GM19372 (cell line): ENCODE measurements around the gene SLC12A6.
"Not testable (repeated sequence)": the region's sequence is repeated elsewhere in the genome, so short reads cannot be mapped to it uniquely, and the experiment has no call there.

Experiments
- ATAC-seq: cut with Tn5 transposase; IDR thresholded peaks from one replicate; pipeline ENCODE4 v1.9.1; 2021; ENCODE audit warnings: mild to moderate bottlenecking, low read depth, moderate library complexity; ENCODE audit not compliant: unreplicated experiment

The SLC12A6 gene

DNA sequence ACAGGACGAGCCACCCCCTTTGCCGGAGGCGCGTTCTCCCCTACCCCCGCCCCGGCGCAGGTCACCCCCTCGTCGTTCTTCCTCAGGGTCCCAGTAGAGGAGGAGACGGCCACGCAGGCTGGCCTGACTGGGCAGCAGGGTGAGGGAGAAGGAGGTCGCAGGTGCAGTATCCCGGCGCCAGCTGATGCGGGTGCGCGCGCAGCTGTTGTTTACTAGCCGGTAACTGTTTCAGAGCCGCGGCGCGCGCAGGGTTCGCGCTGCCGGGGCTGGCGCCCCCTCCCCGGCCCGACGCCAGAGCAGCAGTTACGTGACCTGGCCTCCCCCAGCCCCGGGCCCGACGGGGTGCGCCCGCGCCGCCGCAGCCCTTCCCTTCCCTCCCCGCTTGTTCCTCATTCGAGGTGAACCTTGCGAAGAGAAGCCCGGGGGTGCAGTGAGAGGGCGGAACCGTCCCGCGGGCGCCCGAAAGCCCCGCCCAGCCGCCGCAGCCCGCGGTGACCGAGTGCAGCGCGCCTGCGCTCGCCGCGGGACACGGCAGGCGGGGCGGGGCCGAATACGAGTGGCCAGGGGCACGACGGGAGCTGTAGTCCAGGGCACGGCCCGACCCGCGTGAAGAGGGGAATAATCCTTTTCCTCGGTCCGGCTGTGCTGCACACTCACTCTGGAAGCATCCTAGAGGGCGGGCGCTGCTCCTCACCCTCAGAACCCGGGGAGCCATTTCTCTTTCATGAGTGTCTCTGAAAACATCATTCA is at the start of gene SLC12A6:
Gene SLC12A6, minus strand, starts transcription at position 225 of the 750 bp plus-strand sequence. CDS start 1,101 bp downstream, outside the sequence.
- ATAC-seq: peak; percentile 67

DNA sequence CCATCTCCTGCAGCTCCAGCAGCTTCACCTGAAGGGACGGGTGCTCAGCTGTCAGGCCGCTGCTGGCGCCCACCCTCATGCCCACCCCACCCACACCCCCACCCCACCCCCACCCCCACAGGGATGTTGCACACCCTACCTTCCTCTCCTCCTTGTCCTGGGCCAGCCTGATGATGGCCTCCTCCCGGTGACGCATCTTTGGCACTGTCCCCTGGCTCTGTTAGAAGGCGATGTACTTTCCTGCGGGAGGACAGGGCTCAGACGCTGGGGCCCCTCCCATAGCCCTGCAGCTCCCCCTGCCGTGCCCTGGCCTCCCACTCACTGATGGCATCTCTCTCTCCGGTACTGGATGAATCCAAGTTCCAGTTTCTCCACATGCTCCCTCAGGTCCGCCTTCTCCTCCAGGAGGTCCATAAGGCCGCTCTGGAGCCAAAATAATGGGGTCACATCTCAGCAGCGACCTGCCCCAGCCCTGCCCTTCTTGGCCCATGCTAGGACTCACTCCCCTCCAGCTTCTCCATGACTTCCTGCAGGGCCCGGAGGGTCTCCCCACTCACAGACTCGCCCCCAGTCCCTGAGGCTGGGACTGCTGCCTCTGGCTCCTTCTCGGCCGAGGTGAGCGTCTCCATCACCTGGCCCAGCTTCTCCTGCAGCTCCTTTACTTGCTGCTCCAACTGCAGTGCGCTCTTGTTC is 44.4 kb upstream of the SLC12A6 start:
- ATAC-seq: not testable (repeated sequence)

DNA sequence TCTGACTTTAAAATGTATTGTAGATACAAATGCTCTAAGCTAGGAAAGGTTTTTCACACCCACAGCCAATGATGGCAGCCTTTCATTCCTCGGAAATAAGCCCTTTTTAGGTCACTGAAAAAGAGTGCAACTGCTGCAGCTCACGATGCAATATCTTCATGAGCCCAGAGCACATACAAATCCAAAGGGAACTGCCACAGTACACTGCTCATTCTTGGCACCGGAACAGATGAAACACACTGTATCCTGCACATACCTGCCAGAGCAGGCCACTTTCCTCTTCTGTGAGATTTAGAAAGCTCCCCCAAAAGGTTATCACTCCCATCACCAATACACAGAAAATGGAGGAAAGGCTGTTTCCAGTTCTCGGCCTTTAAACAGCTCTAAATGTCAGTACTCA is 42.9 kb upstream of the SLC12A6 start:
- not testable (repeated sequence) for ATAC-seq

DNA sequence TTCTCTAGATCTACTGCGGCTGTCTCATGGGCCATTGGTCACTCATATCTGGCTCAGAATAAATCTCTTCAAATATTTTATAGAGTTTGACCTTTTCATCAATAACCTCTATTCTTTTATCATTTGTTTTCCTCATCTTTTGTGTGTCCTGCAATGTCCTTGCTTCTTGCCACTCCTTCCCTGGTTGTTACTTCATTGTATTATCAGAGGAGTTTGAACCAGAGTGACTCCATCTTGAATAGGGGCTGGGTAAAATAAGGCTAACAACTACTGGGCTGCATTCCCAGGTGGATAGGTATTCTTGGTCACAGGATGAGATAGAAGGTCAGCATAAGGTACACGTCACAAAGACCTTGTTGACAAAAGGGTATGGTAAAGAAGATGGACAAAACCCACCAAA is 39.3 kb upstream of the SLC12A6 start:
- ATAC-seq: no peak

DNA sequence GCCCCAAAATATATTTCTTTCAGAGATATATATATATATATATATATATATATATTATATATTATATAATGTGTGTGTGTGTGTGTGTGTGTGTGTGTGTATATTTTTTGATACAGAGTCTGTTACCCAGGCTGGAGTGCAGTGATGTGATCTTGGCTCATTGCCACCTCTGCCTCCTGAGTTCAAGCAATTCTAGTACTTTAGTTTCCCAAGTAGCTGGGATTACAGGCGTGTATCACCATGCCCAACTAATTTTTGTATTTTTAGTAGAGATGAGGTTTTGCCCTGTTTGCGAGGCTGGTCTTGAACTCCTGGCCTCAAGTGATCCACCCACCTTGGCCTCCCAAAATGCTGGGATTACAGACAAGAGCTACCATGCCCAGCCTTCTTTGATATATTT is 38.0 kb upstream of the SLC12A6 start:
- ATAC-seq: not testable (repeated sequence)

DNA sequence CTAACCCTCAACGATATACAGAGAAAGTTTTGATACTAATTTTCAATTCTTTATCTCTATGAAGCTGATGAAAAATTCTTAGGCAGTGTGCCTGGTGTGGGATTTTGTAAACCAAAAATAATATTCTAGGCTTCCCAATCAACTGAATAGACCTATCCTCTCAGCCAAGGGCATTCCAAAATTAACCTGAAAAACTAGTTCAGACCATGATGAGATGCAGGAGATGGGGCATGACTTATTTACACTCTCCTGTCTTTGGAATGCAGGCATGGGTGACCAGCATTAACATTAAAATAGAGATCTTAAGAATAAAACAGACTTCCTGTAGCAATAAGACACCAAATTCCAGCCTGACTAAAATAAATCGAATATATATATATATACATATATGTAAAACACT is 37.2 kb upstream of the SLC12A6 start:
- no peak for ATAC-seq

DNA sequence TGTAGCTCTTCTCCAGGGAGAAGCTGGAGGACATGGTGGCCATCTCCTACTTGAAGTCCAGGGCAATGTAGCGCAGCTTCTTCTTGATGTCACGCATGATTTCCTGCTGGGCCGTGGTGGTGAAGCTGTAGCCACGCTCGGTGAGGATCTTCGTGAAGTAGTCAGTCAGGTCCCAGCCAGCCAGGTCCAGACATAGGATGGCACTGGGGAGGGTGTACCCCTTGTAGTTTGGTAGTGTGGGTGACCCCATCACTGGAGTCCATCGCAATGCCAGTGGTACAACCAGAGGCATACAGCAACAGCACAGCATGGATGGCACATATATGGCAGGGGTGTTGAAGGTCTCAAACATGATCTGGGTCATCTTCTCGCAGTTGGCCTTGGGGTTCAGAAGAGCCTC is 36.4 kb upstream of the SLC12A6 start:
- ATAC-seq: no peak

DNA sequence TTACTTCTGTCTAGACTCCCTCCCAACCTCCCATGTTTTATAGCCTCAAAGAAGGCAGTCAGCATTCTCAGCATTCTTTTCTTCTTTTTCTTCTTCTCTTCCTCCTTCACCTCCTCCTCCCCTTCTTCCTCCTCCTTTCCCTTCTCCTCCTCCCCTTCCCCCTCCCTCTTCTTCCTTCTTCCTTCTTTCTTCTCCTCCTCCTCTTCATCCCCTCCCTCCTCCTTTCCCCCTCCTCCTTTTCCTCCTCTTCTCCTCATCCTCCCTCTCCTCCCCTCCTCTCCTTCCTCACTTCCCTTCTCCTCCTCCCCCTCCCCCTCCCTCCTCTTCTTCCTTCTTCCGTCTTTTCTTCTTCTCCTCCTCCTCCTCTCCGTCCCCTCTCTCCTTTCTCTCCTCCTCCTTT is 33.1 kb upstream of the SLC12A6 start:
- ATAC-seq: no peak

DNA sequence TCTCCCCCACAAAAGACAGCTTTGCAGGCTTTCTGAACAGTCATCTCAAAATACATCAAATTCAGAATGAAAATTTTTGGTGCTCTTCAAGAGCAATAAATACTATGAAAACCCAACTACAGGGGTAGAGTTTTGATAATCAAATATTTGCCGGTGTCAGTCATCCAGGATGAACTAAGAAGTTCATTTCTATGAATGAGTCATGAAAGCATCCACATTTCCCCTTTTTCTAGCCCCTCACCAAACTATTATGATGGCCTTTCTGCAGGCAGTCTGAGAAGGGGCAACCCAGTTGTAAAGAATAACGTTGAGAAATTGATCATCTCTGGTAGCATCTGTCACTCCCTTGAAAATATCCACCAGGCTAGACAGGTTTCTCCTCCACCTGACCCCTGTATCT is 32.5 kb upstream of the SLC12A6 start:
- ATAC-seq: no peak

DNA sequence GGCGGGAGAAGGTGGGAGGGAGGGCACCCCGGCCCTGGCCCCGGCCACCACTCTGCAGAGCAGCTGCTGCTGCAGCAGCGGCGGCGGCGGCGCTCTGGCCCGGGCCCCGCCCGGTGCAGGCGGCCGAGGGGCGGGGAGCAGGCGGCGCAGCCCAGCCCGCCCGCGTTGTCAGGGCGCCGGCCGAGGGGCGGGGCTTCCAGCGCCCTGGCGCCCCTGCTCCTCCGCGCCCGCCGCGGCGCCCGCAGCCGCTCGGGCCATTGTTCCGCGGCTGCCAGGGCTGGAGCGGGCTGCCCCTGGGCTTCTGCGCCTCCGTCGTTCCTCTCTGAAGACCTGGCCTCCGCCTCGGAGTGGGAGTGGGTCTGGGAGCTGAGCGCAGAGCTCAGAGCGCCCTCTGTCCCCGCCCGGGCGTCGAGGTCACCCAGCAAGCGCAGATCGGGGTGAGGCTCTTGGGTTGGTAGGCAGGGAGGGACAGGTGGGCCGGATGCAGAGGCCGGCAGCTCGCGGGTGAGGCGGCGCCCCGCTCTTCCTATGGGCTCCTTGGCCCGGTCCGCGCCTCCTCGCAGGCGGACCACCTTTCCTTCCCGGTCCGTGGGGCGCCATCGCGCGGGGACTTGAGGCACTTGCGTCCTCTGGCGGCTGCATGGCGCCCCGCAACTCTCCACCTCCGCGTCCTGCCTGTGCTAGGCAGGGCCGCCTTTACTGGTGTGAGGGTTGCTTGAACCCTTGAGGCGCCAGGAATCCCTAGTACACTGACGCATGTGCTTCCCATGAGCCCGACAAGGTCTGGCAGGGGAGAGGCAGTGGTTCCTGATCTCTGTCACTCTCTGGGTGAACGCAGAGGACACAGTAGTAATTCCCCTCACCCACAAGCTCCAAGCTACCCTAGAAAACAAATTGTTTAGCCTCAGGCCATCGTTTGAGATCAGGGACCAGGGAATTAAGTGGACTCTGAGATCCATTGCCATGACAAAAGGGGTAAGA is 29.8 kb upstream of the SLC12A6 start, which contains the start of gene LPCAT4:
Gene LPCAT4, minus strand, starts transcription at position 96 of the 981 bp plus-strand sequence. CDS start 96 bp downstream, outside the sequence.
- peak; percentile 80 for ATAC-seq

DNA sequence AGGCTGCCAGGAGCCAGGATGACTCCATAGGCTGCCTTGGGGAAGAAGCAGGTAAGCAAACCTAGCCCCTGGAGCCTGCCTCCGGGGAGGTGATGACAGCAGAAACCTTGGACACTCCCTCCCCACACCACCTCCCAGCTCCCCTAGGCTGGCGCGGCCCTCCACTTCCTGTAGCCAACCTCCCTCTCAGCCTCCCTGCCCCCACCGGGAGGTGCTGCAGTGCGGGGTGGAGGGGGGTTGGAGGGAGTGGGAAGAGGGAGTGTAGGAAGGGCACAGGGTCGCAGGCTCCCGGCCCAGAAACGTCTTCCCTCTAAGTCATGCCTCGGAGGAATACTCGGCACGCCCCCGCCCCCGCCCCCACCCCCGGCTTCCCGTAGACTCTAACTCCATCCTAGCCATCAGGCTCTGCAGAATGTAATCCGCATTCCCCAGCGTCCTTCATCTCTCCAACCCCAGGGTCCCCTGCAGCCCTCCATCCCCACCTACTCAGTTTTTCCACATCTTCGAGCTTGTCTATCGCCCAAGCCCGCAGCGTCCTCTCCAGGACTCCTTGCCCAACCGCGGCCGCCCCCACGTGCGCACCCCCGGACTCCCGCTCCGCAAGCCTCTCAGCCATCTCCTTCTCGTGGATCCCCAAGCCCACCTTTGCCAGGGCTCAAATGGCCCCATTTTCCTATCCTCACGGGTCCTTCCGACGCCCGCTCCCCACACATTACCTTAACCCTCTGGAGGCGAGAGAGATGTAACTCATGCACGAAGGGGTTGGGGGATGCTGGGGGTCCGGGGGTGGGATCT is 28.9 kb upstream of the SLC12A6 start:
- ATAC-seq: no peak

DNA sequence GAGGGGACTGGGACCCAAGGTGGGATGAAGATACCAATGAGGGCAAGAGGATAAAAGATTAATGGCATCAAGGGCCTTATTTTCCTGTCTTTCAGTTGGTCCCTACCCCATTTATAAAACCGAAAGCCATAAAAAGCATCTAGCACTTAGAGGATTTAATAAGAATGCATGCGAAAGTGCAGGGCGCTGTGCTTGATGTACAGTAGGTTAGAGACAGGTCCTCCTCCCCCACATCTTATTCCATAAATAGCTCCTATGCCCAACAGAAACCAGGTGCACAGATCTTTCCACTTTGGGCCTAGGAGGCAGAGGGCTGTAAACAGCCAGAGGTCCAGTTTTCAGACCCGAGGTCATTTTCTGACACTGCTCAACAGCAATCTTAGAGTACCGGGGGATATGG is 28.3 kb upstream of the SLC12A6 start:
- no peak for ATAC-seq

DNA sequence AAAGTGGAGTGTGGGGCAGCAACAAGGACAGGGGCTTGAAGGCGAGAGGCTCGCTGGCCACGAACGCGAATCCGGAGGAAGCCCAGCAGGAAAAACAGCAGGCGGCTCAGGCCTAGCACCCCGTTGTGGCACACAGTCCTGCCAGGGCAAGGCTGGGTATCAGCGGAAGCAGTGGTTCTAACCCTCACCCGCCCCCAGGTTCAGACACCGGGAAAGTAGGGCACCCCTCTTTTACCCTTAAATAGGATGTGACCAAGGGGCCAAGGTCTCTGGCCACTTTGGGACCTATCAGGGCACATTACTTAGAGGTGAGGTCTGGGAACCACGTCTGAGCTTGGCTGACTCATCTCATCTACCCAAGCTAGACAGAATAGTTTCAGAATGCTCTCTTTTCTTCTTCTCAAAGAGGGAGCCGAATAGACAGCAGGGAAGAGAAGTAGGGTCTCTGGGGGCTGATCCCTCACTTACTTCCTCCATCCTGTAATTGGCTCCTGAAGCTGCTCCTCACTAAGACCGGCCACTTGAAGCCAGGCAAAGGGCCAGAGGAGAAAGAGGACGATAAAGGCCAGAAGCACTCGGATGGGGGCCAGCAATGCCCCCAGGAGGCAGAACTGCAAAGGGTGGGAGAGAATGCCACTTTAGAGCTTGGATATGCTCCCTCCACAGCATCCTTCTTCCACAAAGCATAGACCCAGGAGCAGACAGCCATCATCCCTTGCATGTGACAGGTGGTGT is 27.7 kb upstream of the SLC12A6 start:
- no peak for ATAC-seq

DNA sequence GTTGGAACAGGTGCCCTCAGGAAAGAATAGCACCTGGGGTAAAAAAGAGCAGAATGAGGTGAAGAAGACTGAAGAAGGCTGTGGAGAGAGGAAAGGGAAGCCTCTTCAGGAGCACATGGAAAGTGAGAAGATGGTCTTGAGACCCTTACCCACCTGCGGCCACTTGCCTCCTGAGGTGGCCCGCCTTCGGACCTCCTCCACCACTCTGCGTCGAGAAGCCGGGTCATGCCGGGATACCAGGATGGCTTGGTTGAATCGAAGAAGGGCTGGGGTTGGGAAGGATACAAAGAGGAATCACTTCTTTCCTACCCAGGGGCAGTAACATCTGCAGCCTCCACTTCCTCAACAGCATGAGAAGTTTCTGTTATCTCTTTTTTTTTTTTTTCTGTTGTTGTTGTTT is 26.5 kb upstream of the SLC12A6 start:
- ATAC-seq: no peak

DNA sequence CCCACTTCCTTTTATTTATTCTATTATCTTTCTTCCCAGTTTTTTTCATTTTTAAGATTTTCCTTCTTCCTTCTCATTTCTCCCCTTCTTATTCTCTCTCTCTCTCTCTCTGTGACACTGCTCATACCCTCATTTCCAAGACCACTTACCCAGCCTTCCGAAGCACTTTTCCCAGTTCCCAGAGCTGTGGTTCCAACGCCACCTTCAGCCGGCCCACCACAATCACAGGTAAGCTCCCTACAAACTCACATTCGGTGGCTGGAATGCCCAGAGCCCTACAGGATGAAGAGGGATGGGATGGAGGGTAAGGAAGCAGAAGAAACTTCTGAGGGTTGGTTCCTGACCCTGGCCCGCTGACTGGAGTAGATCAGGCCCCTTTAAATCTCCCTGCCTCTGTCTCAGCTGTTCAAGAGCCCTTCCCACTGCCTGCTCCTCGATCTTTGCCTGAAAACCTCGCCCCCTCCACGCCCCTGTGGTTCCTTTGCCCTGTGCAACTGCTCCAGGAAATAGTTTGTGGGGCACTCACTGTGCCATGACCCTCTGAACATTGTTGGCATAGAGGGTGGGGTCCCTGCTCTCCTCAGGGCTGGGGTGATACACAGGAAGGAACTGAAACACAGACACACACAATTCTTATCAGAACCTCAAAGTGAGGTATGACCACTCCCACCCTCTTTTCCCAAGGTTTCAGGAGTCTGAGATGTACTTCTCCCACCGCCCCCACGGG is 24.6 kb upstream of the SLC12A6 start:
- no peak for ATAC-seq

DNA sequence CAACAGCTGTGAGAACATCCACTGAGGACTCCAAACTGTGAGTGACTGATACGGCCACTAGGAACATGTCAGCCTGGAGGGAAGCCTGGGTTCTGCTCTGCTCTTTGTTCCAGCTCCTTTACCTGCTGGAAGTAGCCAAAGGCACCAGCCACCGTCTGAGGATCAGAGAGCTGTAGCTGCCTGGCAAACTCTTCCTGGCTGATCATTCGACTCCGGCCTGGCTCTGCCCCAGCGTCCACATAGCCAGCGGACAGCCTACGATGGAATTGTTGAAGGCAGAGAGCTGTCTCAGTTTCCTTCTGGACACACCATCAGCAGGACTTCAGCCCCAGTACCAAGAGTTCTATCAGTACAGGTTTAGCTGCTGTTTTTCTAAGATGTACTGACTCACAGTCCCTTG is 23.7 kb upstream of the SLC12A6 start:
- no peak for ATAC-seq

DNA sequence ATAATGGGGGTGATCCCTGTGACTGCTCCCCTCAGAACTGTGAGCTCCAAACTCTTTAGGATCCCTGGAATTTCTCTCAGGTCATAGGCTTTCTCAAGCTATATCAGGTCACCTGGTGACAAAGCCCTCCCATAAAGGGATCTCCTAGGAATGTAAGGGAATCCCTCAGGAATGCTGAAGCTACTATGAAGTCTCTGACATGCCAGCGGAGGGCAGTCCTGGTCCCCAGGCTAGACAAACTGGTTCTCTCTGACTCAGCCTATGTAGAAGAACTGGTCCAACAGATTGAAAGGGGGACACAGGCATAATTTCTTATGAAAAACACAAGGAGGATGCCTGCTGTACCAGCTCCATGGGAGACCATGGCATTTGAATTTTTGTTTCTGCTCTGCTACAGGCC is 22.7 kb upstream of the SLC12A6 start:
- no peak for ATAC-seq

DNA sequence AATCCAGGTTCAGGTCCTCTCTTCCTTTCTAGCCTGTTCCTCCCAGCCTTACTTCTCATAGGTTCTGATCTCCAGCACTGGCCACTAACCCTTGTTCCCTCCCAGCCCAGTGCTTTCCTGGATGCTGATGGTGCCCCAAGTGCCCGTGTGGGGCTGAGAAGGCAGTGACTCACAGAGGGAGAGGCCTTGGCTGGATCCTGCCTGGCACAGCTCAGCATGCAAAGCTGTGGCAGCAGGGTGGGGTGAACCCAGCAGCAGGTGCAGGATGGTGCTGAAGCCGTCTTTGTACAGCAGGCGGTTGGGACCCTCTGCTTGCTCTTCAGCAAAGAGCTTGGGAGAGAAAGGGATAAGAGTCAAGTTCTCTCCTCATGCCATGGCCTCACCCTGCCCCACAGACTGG is 21.8 kb upstream of the SLC12A6 start:
- ATAC-seq: no peak

DNA sequence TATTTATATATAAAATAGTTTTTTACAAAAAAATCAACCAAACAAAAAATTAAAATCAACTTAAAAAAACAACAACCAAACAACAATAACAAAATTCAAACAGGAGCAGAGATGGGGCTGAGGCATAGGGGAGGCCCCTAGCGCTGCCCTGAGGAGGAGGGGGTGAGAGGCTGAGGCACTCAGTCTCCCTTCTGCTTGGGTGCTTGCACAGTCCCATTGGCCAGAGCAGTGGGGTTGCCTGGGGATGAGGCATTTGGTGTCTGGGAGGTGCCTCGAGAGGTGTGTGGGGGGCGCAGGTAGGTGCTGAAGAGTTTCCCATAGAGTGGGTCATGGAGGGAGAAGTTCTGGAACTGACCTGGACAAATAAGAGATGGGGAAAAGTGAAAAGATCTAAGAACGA is 21.4 kb upstream of the SLC12A6 start:
- no peak for ATAC-seq
